Measurements from ENCODE around the gene KCNC3.
"Not testable (repeated sequence)": the region's sequence is repeated elsewhere in the genome, so short reads cannot be mapped to it uniquely, and the experiment has no call there.

The KCNC3 gene

DNA sequence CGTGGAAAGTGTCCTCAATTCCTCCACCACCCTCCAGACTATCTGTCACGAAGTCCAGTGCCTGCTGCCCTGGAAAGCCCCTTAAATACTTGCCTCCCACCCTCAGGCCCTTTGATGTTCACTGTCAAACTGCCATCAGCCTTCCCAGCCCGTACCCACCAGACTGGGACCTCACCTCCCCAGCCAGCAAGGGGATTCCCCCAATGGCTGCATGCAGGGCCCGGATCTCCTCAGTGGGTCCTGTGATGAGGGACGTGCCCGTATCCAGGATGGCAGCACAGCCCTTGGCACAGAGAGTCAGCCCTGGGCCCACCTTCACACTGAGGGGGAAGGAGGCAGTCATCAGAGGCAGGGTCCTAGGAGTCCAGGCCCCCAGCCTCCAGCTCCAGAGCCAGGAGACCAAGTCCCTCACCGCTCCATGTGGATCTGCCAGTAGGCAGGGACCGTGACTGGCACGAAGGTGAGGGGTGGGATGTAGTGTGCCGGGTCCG, 30.2 kb upstream of the KCNC3 start:
- H3K36me3 ChIP-seq (ENCODE audit: control insufficient read depth, insufficient read depth, low read length): no peaks in the 10 kb centered on the region
- no peak overlapping the region for H3K4me2 ChIP-seq (ENCODE audit: low read length)
- no peak for TF ChIP-seq CTCF (IDR thresholded peaks at IDR 0.05)
- no peaks in the 10 kb centered on the region for H3K79me2 ChIP-seq
- no peak overlapping the region for H3K27ac ChIP-seq
- H2AFZ ChIP-seq: no peak overlapping the region
- H3K27me3 ChIP-seq (ENCODE audit: control insufficient read depth, insufficient read depth, low read length): no peaks in the 10 kb centered on the region
- H3K9ac ChIP-seq: no peak overlapping the region
- H3K9me3 ChIP-seq (ENCODE audit: control insufficient read depth, low read length): no peaks in the 10 kb centered on the region
- no peak overlapping the region for H3K4me3 ChIP-seq (ENCODE audit: low read depth, low read length)
- no peaks in the 10 kb centered on the region for H3K4me1 ChIP-seq

DNA sequence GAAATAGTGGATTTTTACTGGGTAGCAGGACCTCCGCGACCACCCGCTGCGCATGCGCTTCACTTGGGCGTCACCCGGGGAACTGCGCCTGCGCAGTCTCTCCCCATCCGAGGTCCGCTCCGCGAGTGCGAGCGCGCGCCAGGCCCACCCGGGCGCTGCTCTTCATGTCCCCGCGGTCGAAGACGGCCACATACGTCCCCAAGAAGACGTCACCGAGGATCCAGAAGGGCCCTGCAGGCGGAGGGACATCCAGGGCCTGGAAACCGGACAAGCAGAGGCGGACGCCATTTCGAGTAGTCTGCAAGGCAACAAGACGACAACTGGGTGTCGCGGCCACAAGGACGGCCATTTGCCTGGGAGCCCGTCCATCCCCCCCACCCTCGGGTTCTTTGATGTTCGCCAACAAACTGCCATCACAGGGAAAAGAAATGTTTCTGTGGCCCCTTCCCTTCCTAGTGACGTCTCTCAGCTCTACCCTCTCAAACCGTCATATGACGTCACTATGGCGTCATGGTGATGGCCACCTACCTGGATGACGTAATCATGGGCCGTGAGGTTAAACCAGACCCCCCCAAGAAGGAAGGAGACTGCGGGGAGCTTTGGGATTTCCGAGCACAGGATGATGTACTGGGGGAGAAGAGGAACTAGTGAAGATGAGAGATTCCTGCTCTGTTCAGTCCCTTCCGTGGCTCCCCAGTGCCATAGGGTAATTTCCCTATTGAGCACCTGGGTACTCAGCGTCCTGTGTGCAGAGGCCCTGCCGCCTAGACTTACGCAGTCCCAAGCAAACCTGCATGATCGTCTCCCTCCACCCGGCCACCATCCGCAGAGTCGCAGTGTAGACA, 29.5 kb upstream of the KCNC3 start:
- Histone ChIP-seq H3K79me2 (no peaks in the 10 kb centered on the region), H2AFZ (peak overlapping the region; percentile 93), H3K9me3 (ENCODE audit: control insufficient read depth, low read length) (no peaks in the 10 kb centered on the region), H3K36me3 (ENCODE audit: control insufficient read depth, insufficient read depth, low read length) (no peaks in the 10 kb centered on the region), H3K4me1 (no peaks in the 10 kb centered on the region), H3K9ac (no peak overlapping the region), H3K4me3 (ENCODE audit: low read depth, low read length) (peak overlapping the region; percentile 81), H3K4me2 (ENCODE audit: low read length) (no peak overlapping the region), H3K27me3 (ENCODE audit: control insufficient read depth, insufficient read depth, low read length) (no peaks in the 10 kb centered on the region), H3K27ac (peak overlapping the region; percentile 67)
- no peak for TF ChIP-seq CTCF (IDR thresholded peaks at IDR 0.05)

DNA sequence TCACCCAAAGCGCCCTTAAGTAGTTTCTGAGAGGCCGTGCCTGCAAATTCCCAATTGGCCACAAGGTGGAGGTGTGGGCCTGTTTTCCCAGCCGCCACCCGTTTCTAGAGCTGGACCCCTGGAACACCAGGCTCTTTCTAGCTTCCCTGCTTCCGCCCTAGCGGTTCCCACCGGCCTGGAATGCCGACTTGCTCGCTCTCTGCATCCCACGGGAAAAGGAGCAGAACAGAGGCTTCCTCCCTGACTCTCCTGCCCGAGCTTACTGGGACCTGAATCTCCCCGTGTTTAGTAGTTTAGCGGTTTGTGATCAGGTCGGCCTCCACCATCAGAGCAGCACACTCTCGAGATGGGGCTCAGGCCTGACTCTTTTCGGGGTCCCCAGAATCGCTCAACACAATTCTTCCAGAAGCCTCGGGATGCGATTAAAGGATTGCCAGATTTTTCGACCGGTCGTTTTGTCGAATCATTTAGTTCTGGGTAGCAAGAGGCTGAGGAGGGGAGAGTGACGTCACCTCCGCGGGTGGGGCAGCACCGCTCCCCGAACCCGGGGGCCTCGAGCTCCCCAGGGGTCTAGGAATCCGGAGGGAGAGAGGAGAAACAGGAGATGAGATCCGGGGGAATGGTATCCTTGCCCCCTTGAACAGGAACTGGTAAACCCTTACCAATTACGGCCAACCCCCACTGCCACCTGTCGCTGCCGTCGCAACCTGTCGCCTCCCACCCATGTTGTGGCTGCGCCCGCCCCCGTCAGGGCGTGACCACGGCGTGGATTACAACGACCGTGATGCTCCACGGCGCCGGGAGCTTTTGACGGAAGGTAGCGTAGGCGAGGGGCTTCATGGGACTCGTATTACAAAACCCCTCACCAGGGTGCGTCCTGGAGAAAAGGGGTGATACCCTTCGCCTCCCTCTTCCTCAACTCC, 28.3 kb upstream of the KCNC3 start:
- no peaks in the 10 kb centered on the region for H3K9me3 ChIP-seq (ENCODE audit: control insufficient read depth, low read length)
- H3K4me2 ChIP-seq (ENCODE audit: low read length): peak overlapping the region; percentile 97
- peak overlapping the region; percentile 93 for H2AFZ ChIP-seq
- H3K27ac ChIP-seq: peak overlapping the region; percentile 24
- peak overlapping the region; percentile 81 for H3K4me3 ChIP-seq (ENCODE audit: low read depth, low read length)
- no peaks in the 10 kb centered on the region for H3K27me3 ChIP-seq (ENCODE audit: control insufficient read depth, insufficient read depth, low read length)
- no peaks in the 10 kb centered on the region for H3K79me2 ChIP-seq
- no peaks in the 10 kb centered on the region for H3K36me3 ChIP-seq (ENCODE audit: control insufficient read depth, insufficient read depth, low read length)
- TF ChIP-seq CTCF (IDR thresholded peaks at IDR 0.05): peak; percentile 86
- H3K4me1 ChIP-seq: no peaks in the 10 kb centered on the region
- H3K9ac ChIP-seq: no peak overlapping the region

- H3K4me2 ChIP-seq (ENCODE audit: low read length): peak overlapping the region; percentile 97
- H3K79me2 ChIP-seq: no peaks in the 10 kb centered on the region
- H3K36me3 ChIP-seq (ENCODE audit: control insufficient read depth, insufficient read depth, low read length): no peaks in the 10 kb centered on the region
- no peak overlapping the region for H3K27ac ChIP-seq
- no peak overlapping the region for H3K9ac ChIP-seq
- no peaks in the 10 kb centered on the region for H3K27me3 ChIP-seq (ENCODE audit: control insufficient read depth, insufficient read depth, low read length)
- no peak overlapping the region for H2AFZ ChIP-seq
- H3K4me3 ChIP-seq (ENCODE audit: low read depth, low read length): no peak overlapping the region
- H3K4me1 ChIP-seq: no peaks in the 10 kb centered on the region
- no peaks in the 10 kb centered on the region for H3K9me3 ChIP-seq (ENCODE audit: control insufficient read depth, low read length)
- TF ChIP-seq CTCF (IDR thresholded peaks at IDR 0.05): no peak
These were observed 27.6 kb upstream of the KCNC3 start for GRCh38 chr19:50356691-50357177.

GRCh38 chr19:50353487-50353880, 24.3 kb upstream of the KCNC3 start:
- H3K9ac ChIP-seq; H3K36me3 ChIP-seq (ENCODE audit: control insufficient read depth, insufficient read depth, low read length); H3K9me3 ChIP-seq (ENCODE audit: control insufficient read depth, low read length); H3K27ac ChIP-seq; H2AFZ ChIP-seq; H3K79me2 ChIP-seq; H3K4me2 ChIP-seq (ENCODE audit: low read length); H3K4me3 ChIP-seq (ENCODE audit: low read depth, low read length); H3K4me1 ChIP-seq; H3K27me3 ChIP-seq (ENCODE audit: control insufficient read depth, insufficient read depth, low read length): not testable (repeated sequence)
